Esophagus muscularis mucosa (tissue), 4 donors: ENCODE measurements around the gene NUP210. TPM values are rescaled to one million over a fixed set of nuclear protein-coding genes. Genes with fewer than 3 reads are reported as not detected.

Experiments used
- DNase-seq: peaks from one replicate; pipeline ENCODE4 v3.0.0-alpha.2; 2017; ENCODE audit errors: extremely low spot score
- H3K27ac ChIP-seq, 4 donors: fragments of 200-600 bp; sonication (generic); replicated peaks in 1 of 4; 1 replicate in 3 of 4; 2 replicates in 1 of 4; pipeline ENCODE4 v1.5.1; 2016 to 2019; ENCODE audit warnings: mild to moderate bottlenecking in 1 of 4
- H3K27me3 ChIP-seq, 4 donors: fragments of 200-600 bp; sonication (generic); one replicate each; pipeline versions ENCODE4 v1.5.1 to v1.6.0; 2016 to 2019
- H3K36me3 ChIP-seq, 4 donors: fragments of 200-600 bp; sonication (generic); one replicate each; pipeline ENCODE4 v1.5.1; 2016 to 2019
- H3K4me1 ChIP-seq, 4 donors: fragments of 200-600 bp; sonication (generic); one replicate each; pipeline ENCODE4 v1.5.1; 2016 to 2019
- H3K4me3 ChIP-seq, 4 donors: fragments of 200-600 bp; sonication (generic); 1 replicate in 2 of 4; 2 replicates in 2 of 4; pipeline ENCODE4 v1.5.1; 2016 to 2019; ENCODE audit warnings: mild to moderate bottlenecking in 4 of 4, moderate library complexity in 1 of 4
- H3K9me3 ChIP-seq, 4 donors: fragments of 200-600 bp; sonication (generic); 1 replicate in 3 of 4; 2 replicates in 1 of 4; pipeline ENCODE4 v1.5.1; 2016 to 2019
- EP300 ChIP-seq: sonication (generic); formaldehyde crosslinking; IDR thresholded peaks from one replicate; pipeline ENCODE4 v1.6.1; 2017; ENCODE audit warnings: antibody characterized with exemption
- POLR2A ChIP-seq: fragments of 450-650 bp; IDR thresholded peaks from one replicate; pipeline ENCODE4 v1.6.1; 2017; ENCODE audit warnings: antibody characterized with exemption, moderate library complexity, mild to moderate bottlenecking, low read depth
- POLR2AphosphoS5 ChIP-seq, 2 donors: sonication (generic); formaldehyde crosslinking; IDR thresholded peaks; one replicate each; pipeline ENCODE4 v1.6.1; 2017; ENCODE audit warnings: antibody characterized with exemption in 2 of 2
- WGBS: methylation state at CpG from one replicate; pipeline ENCODE4 v1.1.5; 2018; 5-methylcytosine and 5-hydroxymethylcytosine counted together
- intact Hi-C: fragments of 100-400 bp; cut with DNase I; formaldehyde crosslinking; loops from one replicate; pipeline ENCODE4 v1.15.1; 2023
- total RNA-seq, 4 donors: library from RNA; depleted of rRNA; stranded (reverse); fragments of >200 nt; gene quantifications; one replicate each; pipeline versions ENCODE4 v1.1.0 to v1.2.1, GENCODE V29; 2016
- TF ChIP-seq, protein P1 (sequence below), 3 experiments: fragments of 200-600 bp in 2 of 3; fragments of 450-650 bp in 1 of 3; sonication (generic) in 2 of 3; IDR thresholded peaks; one replicate each; pipeline ENCODE4 v1.5.1; 2017 to 2019; ENCODE audit warnings: antibody characterized with exemption in 3 of 3, mild to moderate bottlenecking in 2 of 3, moderate library complexity in 1 of 3

NUP210 gene
- total RNA-seq, 4 donors from 2014 or later, result 2.5 to 5.2 (median 4.2) TPM

DNA sequence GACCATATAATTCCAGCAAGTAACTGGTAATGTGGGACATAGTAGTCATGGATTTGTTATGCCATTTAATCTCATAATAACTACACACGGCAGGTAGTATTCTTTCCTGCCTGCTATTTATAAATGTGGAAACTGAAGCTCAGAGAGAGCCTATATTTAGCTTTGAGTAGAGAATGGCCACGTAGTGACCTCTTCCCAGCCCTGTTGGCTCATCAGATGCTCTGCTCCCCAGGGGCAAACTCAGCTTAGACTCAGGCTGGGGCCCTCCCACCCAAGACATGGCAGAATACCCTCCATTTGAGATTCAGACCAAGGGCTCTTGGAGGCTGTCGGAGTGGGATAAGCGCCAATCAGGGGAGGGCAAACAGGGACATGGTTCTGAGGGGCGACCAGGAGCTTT is 42.7 kb upstream of the NUP210 start:
- H3K36me3 ChIP-seq, result no peaks in the 10 kb centered on the region
- H3K4me3 ChIP-seq, result no peak overlapping the region
- WGBS, result 54% methylated on average over 5 of the region's 5 CpGs
- no peak overlapping the region for H3K27ac ChIP-seq
- TF ChIP-seq, protein P1, sequence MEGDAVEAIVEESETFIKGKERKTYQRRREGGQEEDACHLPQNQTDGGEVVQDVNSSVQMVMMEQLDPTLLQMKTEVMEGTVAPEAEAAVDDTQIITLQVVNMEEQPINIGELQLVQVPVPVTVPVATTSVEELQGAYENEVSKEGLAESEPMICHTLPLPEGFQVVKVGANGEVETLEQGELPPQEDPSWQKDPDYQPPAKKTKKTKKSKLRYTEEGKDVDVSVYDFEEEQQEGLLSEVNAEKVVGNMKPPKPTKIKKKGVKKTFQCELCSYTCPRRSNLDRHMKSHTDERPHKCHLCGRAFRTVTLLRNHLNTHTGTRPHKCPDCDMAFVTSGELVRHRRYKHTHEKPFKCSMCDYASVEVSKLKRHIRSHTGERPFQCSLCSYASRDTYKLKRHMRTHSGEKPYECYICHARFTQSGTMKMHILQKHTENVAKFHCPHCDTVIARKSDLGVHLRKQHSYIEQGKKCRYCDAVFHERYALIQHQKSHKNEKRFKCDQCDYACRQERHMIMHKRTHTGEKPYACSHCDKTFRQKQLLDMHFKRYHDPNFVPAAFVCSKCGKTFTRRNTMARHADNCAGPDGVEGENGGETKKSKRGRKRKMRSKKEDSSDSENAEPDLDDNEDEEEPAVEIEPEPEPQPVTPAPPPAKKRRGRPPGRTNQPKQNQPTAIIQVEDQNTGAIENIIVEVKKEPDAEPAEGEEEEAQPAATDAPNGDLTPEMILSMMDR (IDR thresholded peaks at IDR 0.05), result no peak
- no peak for TF ChIP-seq POLR2A
- H3K4me1 ChIP-seq, result peaks cover 0 to 5% (median 0%) of the 10 kb centered on the region in 4 donors
- H3K27me3 ChIP-seq, result peaks cover 0 to 6% (median 0%) of the 10 kb centered on the region in 4 donors
- DNase-seq, result no peak
- intact Hi-C loops, result no loop called here
- H3K9me3 ChIP-seq, result no peaks in the 10 kb centered on the region

DNA sequence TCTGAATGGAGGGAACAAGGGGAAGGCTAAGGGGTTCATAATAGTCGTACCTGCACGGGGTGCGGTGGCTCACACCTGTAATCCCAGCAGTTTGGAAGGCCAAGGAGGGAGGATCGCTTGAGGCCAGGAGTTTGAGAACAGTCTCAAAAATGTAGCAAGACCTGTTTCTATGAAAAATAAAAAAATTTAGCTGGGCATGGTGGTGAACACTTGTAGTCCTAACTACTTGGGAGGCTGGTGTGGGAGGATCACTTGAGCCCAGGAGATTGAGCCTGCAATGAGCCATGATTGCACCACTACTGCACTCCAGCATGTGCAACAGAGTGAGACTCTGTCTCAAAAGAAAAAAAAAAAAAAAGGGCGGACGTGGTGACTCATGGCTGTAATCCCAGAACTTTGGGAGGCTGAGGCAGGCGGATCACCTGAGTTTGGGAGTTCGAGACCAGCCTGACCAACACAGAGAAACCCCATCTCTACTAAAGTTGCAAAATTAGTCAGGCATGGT is 42.1 kb upstream of the NUP210 start:
- Histone ChIP-seq H3K36me3 (no peaks in the 10 kb centered on the region), H3K27ac (no peak overlapping the region), H3K27me3 (peaks cover 0 to 6% (median 0%) of the 10 kb centered on the region in 4 donors), H3K4me3 (no peak overlapping the region), H3K9me3 (no peaks in the 10 kb centered on the region), H3K4me1 (peaks cover 0 to 5% (median 0%) of the 10 kb centered on the region in 4 donors)
- WGBS, result 75% methylated on average over 8 of the region's 8 CpGs
- intact Hi-C loops, result no loop called here
- TF ChIP-seq, protein P1 (IDR thresholded peaks at IDR 0.05), result no peak
- no peak for TF ChIP-seq EP300
- TF ChIP-seq POLR2AphosphoS5 (IDR thresholded peaks at IDR 0.05), result no peak
- TF ChIP-seq POLR2A, result no peak
- DNase-seq, result no peak

DNA sequence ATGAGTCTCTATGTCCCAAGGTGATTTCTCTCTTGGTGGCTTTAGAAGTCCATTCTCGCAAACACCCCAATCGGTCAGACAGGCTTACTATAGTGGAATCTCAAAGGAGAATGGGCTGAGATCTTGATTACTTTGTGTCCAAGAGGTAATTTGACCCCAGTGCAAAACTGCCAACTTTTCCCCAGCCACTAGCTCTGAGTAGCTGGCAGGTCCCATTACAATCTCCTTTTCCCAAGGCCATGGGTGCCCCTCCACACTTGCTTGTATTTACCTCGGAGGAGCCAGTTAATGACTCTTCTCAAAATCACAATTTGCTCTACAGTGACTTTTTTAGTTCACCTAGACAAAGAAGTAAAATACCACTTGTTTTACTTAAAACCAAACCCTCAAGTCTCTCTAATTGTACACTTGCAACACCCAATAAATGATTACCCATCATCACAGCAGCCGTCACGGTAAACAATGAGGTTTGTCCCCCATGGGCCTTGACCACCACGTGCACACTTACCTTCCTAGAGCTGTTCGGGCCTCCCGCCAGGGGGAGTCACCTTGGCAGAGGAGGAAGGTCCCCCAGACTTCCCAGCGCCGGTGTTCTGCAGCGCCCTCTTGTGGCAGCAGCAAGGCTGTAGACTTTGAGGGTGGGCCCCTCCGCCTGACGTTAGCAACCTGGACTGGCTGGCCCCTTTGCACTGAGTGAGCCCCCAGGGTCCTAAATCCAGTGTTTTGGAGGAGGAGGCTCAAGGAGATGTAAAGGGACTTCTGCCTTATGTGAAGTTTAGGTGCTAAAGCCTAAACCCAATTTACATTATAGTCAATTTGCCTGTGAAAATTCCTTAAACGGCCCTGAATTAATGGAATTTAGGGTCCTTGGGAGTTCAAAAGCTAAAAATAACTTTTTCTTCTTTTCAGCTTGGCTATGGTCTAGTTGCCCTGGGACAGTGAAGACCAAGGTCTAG is 41.3 kb upstream of the NUP210 start:
- Histone ChIP-seq H3K9me3 (no peaks in the 10 kb centered on the region), H3K27me3 (peaks cover 0 to 6% (median 0%) of the 10 kb centered on the region in 4 donors), H3K36me3 (no peaks in the 10 kb centered on the region), H3K4me3 (no peak overlapping the region), H3K27ac (no peak overlapping the region), H3K4me1 (peaks cover 0 to 5% (median 0%) of the 10 kb centered on the region in 4 donors)
- intact Hi-C loops, result no loop called here
- no peak for DNase-seq
- WGBS, result 43% methylated on average over 14 of the region's 14 CpGs
- TF ChIP-seq, protein P1 (IDR thresholded peaks at IDR 0.05), result peak in 1 of 3 experiments; percentile 40
- TF ChIP-seq POLR2AphosphoS5 (IDR thresholded peaks at IDR 0.05) (no peak), POLR2A (no peak), EP300 (no peak)

- no peak overlapping the region for H3K27ac ChIP-seq
- no peaks in the 10 kb centered on the region for H3K9me3 ChIP-seq
- H3K4me1 ChIP-seq, result peaks cover 0 to 5% (median 0%) of the 10 kb centered on the region in 4 donors
- peaks cover 0 to 6% (median 0%) of the 10 kb centered on the region in 4 donors for H3K27me3 ChIP-seq
- H3K36me3 ChIP-seq, result no peaks in the 10 kb centered on the region
- no peak for DNase-seq
- intact Hi-C loops, result no loop called here
- WGBS, result 91% methylated on average over 4 of the region's 7 CpGs
- TF ChIP-seq POLR2AphosphoS5 (IDR thresholded peaks at IDR 0.05) (no peak), EP300 (no peak)
- no peak overlapping the region for H3K4me3 ChIP-seq
Measured at GRCh38 chr3:13460341-13460736, 40.2 kb upstream of the NUP210 start.

- H3K9me3 ChIP-seq, result no peaks in the 10 kb centered on the region
- no peak overlapping the region for H3K4me3 ChIP-seq
- peaks cover 0 to 6% (median 0%) of the 10 kb centered on the region in 4 donors for H3K27me3 ChIP-seq
- H3K27ac ChIP-seq, result no peak overlapping the region
- TF ChIP-seq POLR2A (no peak), POLR2AphosphoS5 (IDR thresholded peaks at IDR 0.05) (no peak), EP300 (no peak)
- TF ChIP-seq, protein P1 (IDR thresholded peaks at IDR 0.05), result no peak
- no peaks in the 10 kb centered on the region for H3K36me3 ChIP-seq
- peaks cover 0 to 5% (median 0%) of the 10 kb centered on the region in 4 donors for H3K4me1 ChIP-seq
- DNase-seq, result no peak
- WGBS, result 71% methylated on average over 9 of the region's 9 CpGs
- intact Hi-C loops, result no loop called here
Measured at GRCh38 chr3:13459605-13460340, 39.7 kb upstream of the NUP210 start.
